GM12801 (cell line): ENCODE data around the gene TAS2R46.
"Not testable (repeated sequence)": the region's sequence is repeated elsewhere in the genome, so short reads cannot be mapped to it uniquely, and the experiment has no call there.

ENCODE experiments used
- CTCF ChIP-seq: IDR thresholded peaks from one replicate; pipeline ENCODE4 v1.5.1; 2011; ENCODE audit warnings: control low read depth; ENCODE audit not compliant: insufficient read length; ENCODE audit errors: extremely low read depth

TAS2R46 gene, protein sequence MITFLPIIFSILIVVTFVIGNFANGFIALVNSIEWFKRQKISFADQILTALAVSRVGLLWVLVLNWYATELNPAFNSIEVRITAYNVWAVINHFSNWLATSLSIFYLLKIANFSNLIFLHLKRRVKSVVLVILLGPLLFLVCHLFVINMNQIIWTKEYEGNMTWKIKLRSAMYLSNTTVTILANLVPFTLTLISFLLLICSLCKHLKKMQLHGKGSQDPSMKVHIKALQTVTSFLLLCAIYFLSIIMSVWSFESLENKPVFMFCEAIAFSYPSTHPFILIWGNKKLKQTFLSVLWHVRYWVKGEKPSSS

GRCh38 chr12:11062194-11062593 lies at the start of gene TAS2R46:
TAS2R46 (minus strand) TSS chr12:11062294; CDS start chr12:11062294, 0 bp downstream.
- not testable (repeated sequence) for TF ChIP-seq CTCF

DNA sequence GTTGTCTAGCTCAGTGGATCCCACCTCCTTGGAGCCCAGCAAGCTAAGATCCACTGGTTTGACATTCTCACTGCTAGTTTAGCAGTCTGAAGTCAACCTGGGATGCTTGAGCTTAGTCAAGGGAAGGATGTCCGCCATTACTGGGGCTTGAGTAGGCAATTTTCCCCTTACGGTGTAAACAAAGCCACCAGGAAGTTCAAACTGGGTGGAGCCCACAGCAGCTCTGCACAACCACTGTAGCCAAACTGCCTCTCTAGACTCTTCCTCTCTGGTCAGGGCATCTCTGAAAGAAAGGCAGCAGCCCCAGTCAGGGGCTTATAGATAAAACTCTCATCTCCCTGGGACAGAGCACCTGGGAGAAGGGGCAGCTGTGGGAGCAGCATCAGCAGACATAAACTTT lies 46.8 kb upstream of the TAS2R46 start:
- TF ChIP-seq CTCF, result no peak

- TF ChIP-seq CTCF, result no peak
Measured at GRCh38 chr12:11107719-11108118, 45.6 kb upstream of the TAS2R46 start.

DNA sequence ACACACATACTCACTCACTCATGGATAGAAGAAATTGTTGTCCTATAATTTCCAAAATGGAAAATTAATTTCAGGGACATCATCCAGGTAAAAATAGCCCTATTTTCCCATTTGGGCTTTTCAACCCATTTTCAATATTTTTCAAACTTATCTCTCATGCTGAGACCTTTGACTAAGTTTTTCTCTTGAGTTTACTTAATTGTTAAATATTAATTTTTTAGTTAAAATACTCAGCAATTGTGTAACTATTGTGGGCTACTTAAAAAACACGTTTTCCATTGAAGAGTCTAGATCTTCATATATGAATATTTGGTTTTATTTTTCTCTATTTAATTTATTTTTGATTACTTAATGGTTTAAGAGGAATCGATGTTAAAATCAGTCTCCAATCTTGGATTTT lies 44.2 kb upstream of the TAS2R46 start:
- TF ChIP-seq CTCF, result no peak

DNA sequence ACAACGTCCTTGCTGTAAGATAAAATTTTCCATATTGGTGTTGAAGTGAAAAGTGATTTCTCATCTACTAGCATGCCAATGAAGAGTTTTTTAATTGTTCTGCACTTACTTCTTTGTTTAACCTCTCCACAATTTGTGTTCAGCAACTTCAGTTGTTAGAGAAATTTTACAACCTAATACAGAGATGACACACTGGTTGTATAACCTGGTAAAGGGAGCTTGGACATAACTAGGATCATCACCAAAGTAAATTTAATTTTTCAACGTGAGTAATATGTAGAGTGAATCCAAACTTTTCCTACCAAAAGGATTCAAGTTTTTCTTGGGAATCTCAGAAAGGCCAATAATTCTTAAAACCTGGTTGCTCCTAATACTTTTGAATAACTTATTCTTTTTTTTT lies 43.5 kb upstream of the TAS2R46 start:
- TF ChIP-seq CTCF, result no peak

- no peak for TF ChIP-seq CTCF
Measured at GRCh38 chr12:11092128-11092527, 30.0 kb upstream of the TAS2R46 start, which contains the start of gene TAS2R43. TAS2R43 (minus strand) TSS chr12:11092313; CDS start chr12:11092229, 84 bp downstream.

GRCh38 chr12:11089246-11089645 lies 27.2 kb upstream of the TAS2R46 start:
- TF ChIP-seq CTCF, result no peak
